ENCODE results near the gene PPIG. TPM values are rescaled to one million over a fixed set of nuclear protein-coding genes. Genes with fewer than 3 reads are reported as not detected.

Gene PPIG
- total and polyA plus RNA-seq, 2 of the 4 experiments (the other 2 are of a cell fraction) = 10.4 to 16.7 TPM

DNA sequence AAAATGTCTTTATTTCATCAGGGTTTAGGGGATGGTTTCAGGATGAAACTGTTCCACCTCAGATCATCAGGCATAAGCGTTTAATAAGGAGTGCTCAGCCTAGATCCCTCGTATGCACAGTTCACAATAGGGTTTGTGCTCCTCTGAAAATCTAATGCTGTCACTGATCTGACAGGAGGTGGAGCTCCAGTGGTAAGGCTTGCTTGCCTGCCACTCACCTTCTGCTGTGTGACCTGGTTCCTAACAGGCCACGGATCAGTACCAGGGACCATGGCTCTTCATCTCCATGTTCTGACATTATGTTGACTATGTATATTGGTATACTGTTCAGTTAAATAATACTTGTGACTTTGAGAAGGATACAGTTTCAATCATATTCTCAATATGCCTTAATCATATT is 41.6 kb downstream of the PPIG start:
- Histone ChIP-seq H2BK5ac (ENCODE audit: low read depth, low read length, poor library complexity, severe bottlenecking) (no peak overlapping the region), H3K14ac (replicated peaks; ENCODE audit: low read depth, low read length) (no peak overlapping the region), H3K4me3 (ENCODE audit: insufficient read depth, low read depth, low read length) (no peak overlapping the region), H2BK15ac (ENCODE audit: low read depth, low read length) (no peak overlapping the region), H3K9ac (ENCODE audit: low read depth, low read length) (no peak overlapping the region), H3K4me2 (ENCODE audit: low read depth, low read length) (no peak overlapping the region), H3K36me3 (ENCODE audit: control insufficient read depth, insufficient read depth, low read length) (peaks cover 22% of the 10 kb centered on the region), H2AK5ac (ENCODE audit: low read depth, low read length) (no peak overlapping the region), H4K8ac (ENCODE audit: low read depth in 2 of 2, low read length in 2 of 2) (no peak overlapping the region), H3K27me3 (ENCODE audit: control insufficient read depth, insufficient read depth, low read length) (no peaks in the 10 kb centered on the region), H3K79me1 (ENCODE audit: low read depth in 1 of 2, low read length in 2 of 2) (peaks cover 17 to 27% of the 10 kb centered on the region in 2 experiments), H2BK20ac (ENCODE audit: low read depth, low read length) (no peak overlapping the region), H2AFZ (replicated peaks; ENCODE audit: low read length, poor library complexity) (no peak overlapping the region), H4K91ac (ENCODE audit: insufficient read depth, low read depth, low read length) (no peak overlapping the region), H3K23ac (ENCODE audit: low read depth, low read length) (no peak overlapping the region), H3K18ac (ENCODE audit: low read depth, low read length) (no peak overlapping the region), H4K5ac (ENCODE audit: low read depth, low read length) (no peak overlapping the region), H3K27ac (ENCODE audit: insufficient read depth, low read length) (no peak overlapping the region), H4K20me1 (ENCODE audit: insufficient read depth, low read length) (peaks cover 4% of the 10 kb centered on the region; the same call in 1 of the 2 replicates), H3K4me1 (ENCODE audit: control insufficient read depth, insufficient read depth, low read length) (no peaks in the 10 kb centered on the region), H3K4ac (ENCODE audit: low read depth, low read length) (no peak overlapping the region), H3K9me1 (ENCODE audit: insufficient read depth, low read length) (peaks cover 9% of the 10 kb centered on the region), H2AK9ac (replicated peaks; ENCODE audit: low read depth, low read length, poor library complexity) (no peak overlapping the region), H3K9me3 (ENCODE audit: control insufficient read depth, insufficient read depth, low read length) (no peaks in the 10 kb centered on the region), H3K56ac (ENCODE audit: extremely low read depth, insufficient read depth, low read length) (no peak overlapping the region), H2BK120ac (ENCODE audit: low read depth, low read length) (no peak overlapping the region)
- no peak for ATAC-seq (ENCODE audit: low read depth)
- CTCF ChIA-PET = no interaction called here
- 100% methylated on average over 1 of the region's 3 CpGs; no CpG with 5 or more reads in 1 of the 2 experiments for WGBS, 2 experiments (ENCODE audit: extremely low coverage in 2 of 2, insufficient read length in 1 of 2)
- in situ Hi-C loops (cut with MboI; ENCODE audit: low sequenced_read_pairs) (no loop called here), dilution Hi-C loops (cut with HindIII; ENCODE audit: low sequenced_read_pairs, unreplicated experiment) (no loop called here), intact Hi-C loops (cut with micrococcal nuclease) (no loop called here)
- POLR2A ChIA-PET (ENCODE audit: unreplicated experiment) = no interaction called here
- no TSS peak for BruUV-seq (replicated peaks)
- DNase-seq = no peak
- TF ChIP-seq, protein P1, sequence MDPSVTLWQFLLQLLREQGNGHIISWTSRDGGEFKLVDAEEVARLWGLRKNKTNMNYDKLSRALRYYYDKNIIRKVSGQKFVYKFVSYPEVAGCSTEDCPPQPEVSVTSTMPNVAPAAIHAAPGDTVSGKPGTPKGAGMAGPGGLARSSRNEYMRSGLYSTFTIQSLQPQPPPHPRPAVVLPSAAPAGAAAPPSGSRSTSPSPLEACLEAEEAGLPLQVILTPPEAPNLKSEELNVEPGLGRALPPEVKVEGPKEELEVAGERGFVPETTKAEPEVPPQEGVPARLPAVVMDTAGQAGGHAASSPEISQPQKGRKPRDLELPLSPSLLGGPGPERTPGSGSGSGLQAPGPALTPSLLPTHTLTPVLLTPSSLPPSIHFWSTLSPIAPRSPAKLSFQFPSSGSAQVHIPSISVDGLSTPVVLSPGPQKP (IDR thresholded peaks at IDR 0.05; ENCODE audit: borderline replicate concordance, low read depth, low read length) = no peak
- no peak for TF ChIP-seq RFX5 (IDR thresholded peaks at IDR 0.05; ENCODE audit: low read depth, low read length)
- no peak for TF ChIP-seq NFE2L2 (IDR thresholded peaks at IDR 0.05; ENCODE audit: low read depth, low read length)
